GM18508 (cell line): Measurements from ENCODE around the gene IER2.

Experiments
- ATAC-seq: cut with Tn5 transposase; IDR thresholded peaks from one replicate; pipeline ENCODE4 v1.9.1; 2021; ENCODE audit warnings: moderate number of reproducible peaks; ENCODE audit not compliant: insufficient read depth, unreplicated experiment

The IER2 gene, protein sequence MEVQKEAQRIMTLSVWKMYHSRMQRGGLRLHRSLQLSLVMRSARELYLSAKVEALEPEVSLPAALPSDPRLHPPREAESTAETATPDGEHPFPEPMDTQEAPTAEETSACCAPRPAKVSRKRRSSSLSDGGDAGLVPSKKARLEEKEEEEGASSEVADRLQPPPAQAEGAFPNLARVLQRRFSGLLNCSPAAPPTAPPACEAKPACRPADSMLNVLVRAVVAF

GRCh38 chr19:13150187-13150930 is at the start of gene IER2, which contains the start of gene STX10:
IER2 (plus strand) TSS chr19:13150411; CDS start chr19:13153187, 2,776 bp downstream.
STX10 (minus strand) TSS chr19:13150375; CDS start chr19:13150173, 202 bp downstream.
- peak; percentile 27 for ATAC-seq

- ATAC-seq = no peak
Observed at GRCh38 chr19:13100841-13101589, 49.2 kb upstream of the IER2 start.

DNA sequence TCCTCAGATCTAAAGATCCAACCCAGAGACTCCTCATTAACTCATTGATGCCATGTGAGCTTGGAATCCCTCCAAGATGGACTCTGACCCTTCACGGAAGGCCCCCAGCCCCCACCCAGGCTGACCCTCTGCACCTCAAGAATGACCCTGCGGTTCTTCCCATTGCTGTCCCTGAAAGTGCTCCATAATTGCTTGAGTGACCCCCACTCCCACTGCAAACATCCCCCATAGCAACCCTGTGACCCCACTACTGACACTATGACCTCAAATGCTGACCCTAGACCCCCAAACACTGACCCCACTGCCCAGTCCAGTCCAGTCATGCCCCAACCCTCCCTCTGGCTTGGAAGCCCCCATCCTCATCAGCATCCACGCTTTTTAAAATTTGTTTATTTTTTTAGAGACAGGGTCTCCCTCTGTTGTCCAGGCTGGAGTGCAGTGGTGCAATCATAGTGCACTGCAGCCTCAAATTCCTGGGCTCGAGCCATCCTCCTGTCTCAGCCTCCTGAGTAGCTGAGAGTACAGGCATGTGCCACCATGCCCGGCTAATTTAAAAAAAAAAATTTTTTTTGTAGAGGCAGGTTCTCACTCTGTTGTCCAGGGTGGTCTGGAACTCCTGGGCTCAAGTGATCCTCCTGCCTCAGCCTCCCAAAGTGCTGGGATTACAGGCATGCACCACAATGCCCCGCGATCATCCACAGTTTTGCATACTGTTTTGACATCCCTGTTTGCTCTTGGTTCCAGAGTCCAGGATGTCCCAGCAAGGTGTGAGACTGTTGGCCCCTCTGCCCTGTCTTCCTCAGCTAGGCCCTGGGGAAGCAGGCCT is 48.4 kb upstream of the IER2 start:
- ATAC-seq = no peak

DNA sequence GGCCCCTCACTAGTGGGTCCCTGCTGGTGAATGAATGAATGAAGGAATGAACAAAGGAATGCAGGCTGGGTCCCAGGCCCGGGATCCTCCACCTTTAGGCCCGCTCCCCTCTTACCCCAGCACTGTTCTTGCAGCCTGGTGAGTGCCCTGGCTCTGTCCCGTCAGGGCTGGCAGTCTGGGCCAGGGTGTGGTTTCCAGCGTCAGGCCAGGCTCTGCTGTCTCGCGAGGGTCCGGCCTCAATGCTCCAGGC is 47.9 kb upstream of the IER2 start:
- ATAC-seq = no peak

- ATAC-seq = no peak
Observed at GRCh38 chr19:13102666-13103580, 47.3 kb upstream of the IER2 start, which contains the start of gene LYL1. LYL1 (minus strand) TSS chr19:13102858; CDS start chr19:13101171, 1,687 bp downstream.

GRCh38 chr19:13103581-13104359 is 46.4 kb upstream of the IER2 start:
- ATAC-seq = no peak

DNA sequence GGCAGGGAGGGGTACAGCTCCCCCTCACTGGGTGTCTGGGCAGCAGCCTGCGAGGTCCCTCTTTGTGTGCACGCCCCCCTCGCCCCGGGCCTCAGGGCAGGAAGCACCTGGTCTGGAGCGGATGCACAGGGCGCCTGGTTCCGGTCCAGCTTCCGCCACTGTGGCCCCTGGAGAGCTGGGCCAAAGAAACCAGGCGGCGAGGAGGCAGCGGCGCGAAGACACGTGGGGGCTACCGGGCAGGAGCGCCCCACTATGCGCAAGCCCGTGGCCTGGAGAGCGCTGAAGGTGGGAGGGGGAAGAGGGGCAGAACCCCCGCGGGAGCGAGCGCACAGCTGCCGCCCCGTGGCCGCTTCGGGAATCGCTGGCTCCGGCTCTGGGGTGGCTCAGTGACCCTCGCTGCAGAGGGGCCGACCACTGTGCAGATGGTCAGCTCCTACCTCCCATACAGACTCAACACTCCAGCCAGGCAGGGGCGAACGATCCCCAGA is 45.8 kb upstream of the IER2 start:
- no peak for ATAC-seq

- no peak for ATAC-seq
Observed at GRCh38 chr19:13104848-13105711, 45.1 kb upstream of the IER2 start.

DNA sequence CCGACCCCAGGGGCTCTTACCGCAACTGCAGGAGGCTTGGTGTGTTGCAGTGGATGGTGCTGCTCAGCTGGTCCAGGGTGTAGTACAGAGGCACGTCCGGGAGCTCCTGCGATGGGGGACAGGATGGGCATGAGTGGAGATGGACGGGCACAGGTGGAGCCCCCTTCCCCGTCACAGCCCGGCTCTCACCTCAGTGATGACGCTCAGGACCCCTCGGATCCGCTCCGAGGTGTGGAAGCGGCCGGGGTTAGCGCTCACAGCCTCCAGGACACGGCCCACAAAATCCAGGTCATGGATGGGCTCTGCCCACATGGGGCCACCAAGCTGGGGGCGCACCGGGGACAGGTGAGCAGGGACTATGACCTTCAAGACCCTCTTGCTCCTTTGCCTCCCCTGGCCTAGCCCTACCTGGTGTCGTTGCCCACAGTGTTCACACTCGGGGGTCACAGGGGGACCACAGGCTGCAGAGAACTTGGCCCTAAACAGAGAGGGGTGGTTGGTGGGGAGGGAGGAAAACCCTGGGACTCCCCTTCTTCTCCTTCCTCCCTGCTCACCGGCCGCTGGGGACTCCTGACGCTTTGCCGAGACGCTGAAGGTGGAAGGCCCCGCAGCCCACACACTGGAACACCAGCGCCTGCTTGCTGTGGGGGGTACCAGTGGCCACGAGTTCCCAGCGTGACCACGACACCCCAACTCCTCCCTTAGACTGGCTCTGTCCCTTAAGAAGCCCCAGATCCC is 40.7 kb upstream of the IER2 start:
- no peak for ATAC-seq

DNA sequence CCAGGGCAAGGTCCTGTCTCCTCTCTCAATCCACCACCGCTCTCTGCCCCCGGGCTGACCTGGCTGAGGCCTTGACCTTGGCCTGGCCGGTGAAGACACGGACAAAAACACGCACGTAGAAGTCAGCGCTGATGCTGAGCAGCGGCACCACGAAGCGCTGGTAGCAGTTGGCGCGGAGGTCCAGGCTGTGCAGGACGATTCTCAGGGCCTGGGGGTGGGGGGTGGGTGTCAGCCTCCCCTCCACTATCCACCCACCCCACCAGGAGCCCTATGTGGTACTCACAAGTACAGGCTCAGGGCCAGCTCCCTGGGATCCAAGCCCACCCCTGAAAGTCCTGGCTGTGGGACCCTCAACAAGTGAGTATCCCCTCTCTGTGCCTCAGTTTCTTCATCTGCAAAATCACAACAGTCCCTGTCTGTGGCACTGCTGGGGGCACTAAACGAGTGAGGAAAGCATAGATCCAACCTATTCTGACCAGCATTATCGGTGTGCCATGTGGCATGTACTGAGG is 40.1 kb upstream of the IER2 start:
- no peak for ATAC-seq

DNA sequence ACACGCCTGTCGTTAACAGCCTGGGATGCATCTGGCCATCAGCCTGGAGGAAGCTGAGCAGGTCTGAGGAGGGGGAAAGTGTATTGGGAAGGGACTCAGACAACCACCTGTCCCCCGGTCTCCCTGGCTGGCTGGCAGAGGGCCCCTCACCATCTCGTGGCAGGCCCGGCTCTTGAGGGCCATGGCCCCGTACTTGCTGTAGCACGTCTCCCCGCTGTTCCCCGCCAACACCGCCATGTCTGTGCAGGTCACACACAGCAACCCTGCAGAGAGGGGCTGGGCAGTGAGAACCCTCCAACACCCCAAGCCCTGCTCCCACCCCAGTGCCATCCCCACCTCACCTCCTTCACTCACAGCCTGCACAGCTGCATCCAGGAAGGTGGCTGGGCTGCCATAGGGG is 37.7 kb upstream of the IER2 start:
- ATAC-seq = no peak

DNA sequence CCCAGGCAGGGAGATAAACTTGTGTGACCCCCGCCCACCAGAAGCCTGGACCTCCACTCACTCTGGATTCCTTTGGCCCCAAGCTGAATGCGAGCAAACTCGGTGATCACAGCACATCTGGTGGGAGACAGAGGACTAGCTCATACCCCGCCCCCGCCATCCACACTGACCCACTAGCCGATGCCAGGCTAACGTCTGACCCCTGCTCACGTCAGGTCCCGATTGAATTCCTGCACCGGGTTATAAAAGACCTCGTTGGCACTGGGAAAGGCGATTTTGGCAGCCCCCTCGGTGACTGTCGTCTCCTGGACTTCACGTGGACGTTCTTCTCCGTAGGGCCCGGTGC is 34.3 kb upstream of the IER2 start:
- no peak for ATAC-seq

DNA sequence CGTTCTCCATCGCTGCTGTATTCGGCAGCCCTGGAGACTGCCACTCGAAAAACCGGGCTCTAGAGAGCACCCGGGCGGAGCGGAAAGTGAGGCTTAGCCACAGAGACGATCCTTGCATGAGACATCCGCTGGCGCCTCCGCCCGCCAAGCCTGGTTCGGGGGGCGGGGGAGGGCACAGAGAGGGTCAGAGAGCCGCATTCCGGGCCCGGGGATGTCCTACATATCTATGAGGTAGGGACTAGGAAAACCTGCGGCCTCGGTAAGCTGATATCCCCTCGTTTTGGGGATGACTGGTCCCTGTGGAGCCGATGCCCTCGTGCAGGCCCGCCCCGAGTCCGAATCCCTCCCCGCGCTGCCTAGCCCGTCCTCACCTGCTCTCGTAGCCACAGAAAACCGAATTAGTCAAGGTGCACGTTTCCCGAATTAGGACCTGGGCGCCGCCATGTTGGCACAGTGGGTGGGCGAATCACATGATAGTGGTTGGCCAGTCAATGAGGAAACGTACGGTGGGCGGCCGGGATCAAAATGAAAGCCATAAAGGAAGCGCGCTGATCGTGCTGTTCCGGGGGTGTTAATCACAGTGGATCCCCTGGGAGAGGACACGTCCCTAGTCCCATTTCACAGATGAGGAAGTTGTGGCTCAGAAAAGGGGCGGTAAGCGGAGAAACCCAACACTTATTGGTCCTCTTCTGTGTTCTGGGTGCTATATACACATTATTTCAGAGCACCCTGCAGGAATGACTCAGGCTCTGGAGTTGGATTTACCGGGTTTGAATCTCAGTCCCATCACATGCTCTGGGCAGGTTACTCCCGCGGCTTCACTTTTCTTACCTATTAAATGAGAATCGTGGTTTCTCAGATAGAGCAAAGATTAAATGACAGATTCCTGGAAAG is 33.7 kb upstream of the IER2 start, which contains the start of gene TRMT1:
TRMT1 (minus strand) TSS at position 459 of the 894 bp plus-strand sequence; CDS start at position 118, 341 bp downstream.
- ATAC-seq = no peak

DNA sequence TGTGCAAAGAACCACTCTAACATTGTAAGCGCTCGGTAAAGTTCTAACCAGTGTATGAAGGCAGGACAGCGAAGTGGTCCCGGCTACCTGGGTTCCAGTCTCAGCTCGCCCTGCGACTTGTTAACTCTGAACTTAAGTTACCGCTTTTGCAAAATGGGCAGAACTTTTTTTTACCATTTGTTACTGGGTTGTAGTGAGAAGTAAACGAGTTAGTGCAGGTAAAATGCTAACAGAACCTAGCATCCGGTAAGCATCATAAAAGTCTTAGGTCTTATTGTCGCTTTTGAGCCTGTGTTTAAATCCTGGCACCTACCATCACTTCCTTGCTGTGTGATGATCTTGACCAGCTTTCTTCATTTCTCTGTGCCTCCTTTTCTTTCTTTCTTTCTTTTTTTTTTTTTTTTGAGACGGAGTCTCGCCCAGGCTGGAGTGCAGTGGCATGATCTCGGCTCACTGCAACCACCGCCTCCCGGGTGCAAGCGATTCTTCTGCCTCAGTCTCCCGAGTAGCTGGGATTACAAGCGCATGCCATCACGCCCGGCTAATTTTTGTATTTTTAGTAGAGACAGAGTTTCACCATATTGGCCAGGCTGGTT is 32.9 kb upstream of the IER2 start:
- ATAC-seq = no peak

- no peak for ATAC-seq
Observed at GRCh38 chr19:13117772-13118423, 32.3 kb upstream of the IER2 start, which contains the start of gene NACC1. NACC1 (plus strand) TSS chr19:13118264; CDS start chr19:13135208, 16,944 bp downstream.
